GM12878 (cell line): ENCODE data around the gene AATF. TPM values are rescaled to one million over a fixed set of nuclear protein-coding genes. Genes with fewer than 3 reads are reported as not detected.

Experiments used
- ATAC-seq: fragments of 200-7000 bp; cut with Tn5 transposase; 3 replicates; pipeline ENCODE4 v1.9.1; 2020; ENCODE audit warnings: mild to moderate bottlenecking, moderate library complexity
- BruUV-seq: library from RNA; stranded (reverse); fragments of 400-500 nt; replicated peaks from 2 replicates; lab custom pipeline; 2021; lab: Mats Ljungman, UMichigan
- CTCF ChIA-PET: fragments of 300-600 bp; sonication (Branson Sonifier 250); formaldehyde crosslinking; extraction: SDS; loops from one replicate; lab custom pipeline; 2021; ENCODE audit warnings: inconsistent platforms; lab: Yijun Ruan, JAX
- POLR2A ChIA-PET: fragments of 350-600 bp; formaldehyde crosslinking; extraction: SDS; loops from one replicate; lab custom pipeline; 2021; ENCODE audit warnings: inconsistent platforms; lab: Charles Lee
- RAD21 ChIA-PET: fragments of 300-600 bp; sonication (Branson Sonifier 250); formaldehyde crosslinking; loops from one replicate; lab custom pipeline; 2023; ENCODE audit warnings: antibody characterized with exemption; ENCODE audit not compliant: unreplicated experiment; lab: Charles Lee
- SMC1A ChIA-PET: fragments of 300-600 bp; sonication (Branson Sonifier 250); formaldehyde crosslinking; loops from one replicate; lab custom pipeline; 2023; ENCODE audit not compliant: unreplicated experiment, uncharacterized antibody; lab: Charles Lee
- DNase-seq: peaks from one replicate; pipeline ENCODE4 v3.0.0-alpha.2; 2011; ENCODE audit warnings: low read depth, low spot score
- FAIRE-seq: peaks from 3 replicates; lab custom pipeline; 2011; peaks lifted over from hg19 to GRCh38; lab: Jason Lieb, UNC
- H2AFZ ChIP-seq: 2 replicates; pipeline ENCODE4 v1.6.0; 2011; ENCODE audit warnings: low read depth, low read length, control low read depth; ENCODE audit not compliant: control insufficient read depth
- H3K27ac ChIP-seq: 2 replicates; pipeline ENCODE4 v1.5.1; 2011; ENCODE audit warnings: control low read depth; ENCODE audit not compliant: control insufficient read depth, insufficient read depth
- H3K27me3 ChIP-seq, 2 experiments: replicated peaks in 1 of 2; 2 replicates each; pipeline versions ENCODE4 v1.6.0 to v1.6.1; 2011; ENCODE audit warnings: low read length in 1 of 2; ENCODE audit not compliant: control insufficient read depth in 2 of 2, insufficient read depth in 2 of 2
- H3K36me3 ChIP-seq, 2 experiments: 2 replicates each; pipeline ENCODE4 v1.5.1; 2011; ENCODE audit warnings: low read length in 1 of 2; ENCODE audit not compliant: control insufficient read depth in 2 of 2, insufficient read depth in 2 of 2
- H3K4me1 ChIP-seq: 2 replicates; pipeline ENCODE4 v1.6.1; 2011; ENCODE audit warnings: mild to moderate bottlenecking, low read length, moderate library complexity, mixed read lengths; ENCODE audit not compliant: control insufficient read depth, insufficient read depth
- H3K4me2 ChIP-seq: 2 replicates; pipeline ENCODE4 v1.6.0; 2011; ENCODE audit warnings: control low read depth; ENCODE audit not compliant: control insufficient read depth, insufficient read depth
- H3K4me3 ChIP-seq: fragments of 200-600 bp; sonication (generic); 2 replicates; pipeline ENCODE4 v1.5.1; 2016
- H3K79me2 ChIP-seq: 2 replicates; pipeline ENCODE4 v1.6.0; 2011; ENCODE audit warnings: low read length; ENCODE audit not compliant: control insufficient read depth, insufficient read depth
- H3K9ac ChIP-seq: 2 replicates; pipeline ENCODE4 v1.8.0; 2011; ENCODE audit warnings: low read length, control low read depth, mixed read lengths; ENCODE audit not compliant: control insufficient read depth, insufficient read depth
- H3K9me3 ChIP-seq: replicated peaks from 3 replicates; pipeline ENCODE4 v1.5.1; 2011; ENCODE audit warnings: mild to moderate bottlenecking, low read length; ENCODE audit not compliant: control insufficient read depth, insufficient read depth
- H4K20me1 ChIP-seq: 2 replicates; pipeline ENCODE4 v1.6.0; 2011; ENCODE audit not compliant: control insufficient read depth, insufficient read depth
- BHLHE40 ChIP-seq, 2 experiments: fragments of 450-650 bp in 1 of 2; IDR thresholded peaks; 2 replicates each; pipeline ENCODE4 v1.6.1; 2011 to 2017; ENCODE audit warnings: low read depth in 2 of 2, borderline replicate concordance in 1 of 2, improper control_type of control experiment in 1 of 2, low read length in 1 of 2, mild to moderate bottlenecking in 1 of 2
- CBX5 ChIP-seq: sonication (generic); IDR thresholded peaks from 2 replicates; pipeline ENCODE4 v1.6.1; 2016; ENCODE audit warnings: low read depth, moderate library complexity, mild to moderate bottlenecking, inconsistent platforms
- CEBPB ChIP-seq, 2 experiments: fragments of 150-350 bp in 1 of 2; IDR thresholded peaks; 2 replicates each; pipeline ENCODE4 v1.6.1; 2012 to 2014; ENCODE audit warnings: low read depth in 2 of 2, low read length in 2 of 2, borderline replicate concordance in 1 of 2, inconsistent platforms in 1 of 2
- E2F4 ChIP-seq: IDR thresholded peaks from 2 replicates; pipeline ENCODE4 v1.6.1; 2012; ENCODE audit warnings: low read depth, low read length, improper control_type of control experiment
- MEF2A ChIP-seq: IDR thresholded peaks from 2 replicates; pipeline ENCODE4 v1.6.1; 2011; ENCODE audit warnings: low read depth, mild to moderate bottlenecking, low read length, moderate library complexity; ENCODE audit not compliant: insufficient read depth
- RELA ChIP-seq: fragments of 450-650 bp; IDR thresholded peaks from 2 replicates; pipeline ENCODE4 v1.8.0; 2014; ENCODE audit warnings: borderline replicate concordance; ENCODE audit not compliant: partially characterized antibody
- SMAD5 ChIP-seq: IDR thresholded peaks from 2 replicates; pipeline ENCODE4 v1.6.1; 2016; ENCODE audit warnings: antibody characterized with exemption, low read depth
- SREBF1 ChIP-seq: IDR thresholded peaks from 2 replicates; pipeline ENCODE4 v1.6.1; 2012; ENCODE audit warnings: mild to moderate bottlenecking, low read length
- ZBTB11 ChIP-seq: fragments of 450-650 bp; formaldehyde crosslinking; IDR thresholded peaks from 2 replicates; pipeline ENCODE4 v1.5.0; 2022; ENCODE audit warnings: mild to moderate bottlenecking, missing genetic modification characterization
- ZNF622 ChIP-seq: fragments of 450-650 bp; IDR thresholded peaks from 2 replicates; pipeline ENCODE4 v1.6.1; 2017; ENCODE audit warnings: mild to moderate bottlenecking, inconsistent platforms
- WGBS: methylation state at CpG from one replicate; pipeline ENCODE4 v1.1.6; 2016; ENCODE audit warnings: low lambda C conversion rate; ENCODE audit not compliant: insufficient replicate concordance, insufficient coverage; ENCODE audit errors: missing lambda C conversion rate; 5-methylcytosine and 5-hydroxymethylcytosine counted together
- in situ Hi-C: fragments of 300-500 bp; cut with MboI; formaldehyde crosslinking; loops from 9 replicates; pipeline ENCODE4 v1.14.3; 2018; ENCODE audit warnings: mixed read lengths
- intact Hi-C: fragments of 100-400 bp; cut with micrococcal nuclease; formaldehyde crosslinking; loops from one replicate; pipeline ENCODE4 v1.14.2; 2022; ENCODE audit not compliant: unreplicated experiment
- polyA plus RNA-seq, 11 experiments: library from polyadenylated mRNA; depleted of rRNA in 4 of 11; unstranded in 6 of 11; stranded (reverse) in 5 of 11; fragments of >200 nt; fragmentation: Nextera tagmentation in 4 of 11; fragmentation: Illumina TruSeq in 1 of 11; extraction: Ambion mirVana in 4 of 11; extraction: Trizol in 1 of 11; gene quantifications; 1 replicate in 1 of 11; 2 replicates in 10 of 11; pipeline versions ENCODE4 v1.2.1 to v1.2.3, GENCODE V29; 2011 to 2016; ENCODE audit warnings: inconsistent platforms in 2 of 11, missing spikeins in 2 of 11, low read depth in 1 of 11
- total RNA-seq, 4 experiments: library from RNA; depleted of rRNA in 3 of 4; stranded (reverse); fragments of >200 nt in 3 of 4; fragmentation: Illumina TruSeq in 1 of 4; extraction: Trizol in 1 of 4; gene quantifications; 2 replicates each; pipeline versions ENCODE4 v1.2.1 to v1.2.3, GENCODE V29; 2013 to 2021

The AATF gene
- total and polyA plus RNA-seq, 10 of the 15 experiments (the other 5 are each of a cell fraction or from before 2014, with no cell fraction given) = 36.8 to 110 (median 77.9) TPM

- ATAC-seq = no peak
- intact Hi-C loops (no loop called here), in situ Hi-C loops (no loop called here)
- H3K27me3 ChIP-seq = no peaks in the 10 kb centered on the region
- peaks cover 9% of the 10 kb centered on the region for H3K4me1 ChIP-seq
- BruUV-seq = no TSS peak
- ChIA-PET CTCF (interaction anchor here (0.9 to 1.5 kb wide), 2 partner anchors 11 to 39 kb away, joined by 3 to 5 read pairs; no protein-coding TSS in a partner anchor), SMC1A (no interaction called here), RAD21 (no interaction called here)
- H4K20me1 ChIP-seq = no peaks in the 10 kb centered on the region
- no peak for FAIRE-seq
- no peak overlapping the region for H3K9ac ChIP-seq
- no peak overlapping the region for H3K4me3 ChIP-seq
- no peak overlapping the region for H3K4me2 ChIP-seq
- 69% methylated on average over 3 of the region's 3 CpGs for WGBS
- H3K9me3 ChIP-seq = no peaks in the 10 kb centered on the region
- no peak for DNase-seq
- no peak for TF ChIP-seq SMAD5
- TF ChIP-seq, all 136 proteins: peak for 0
- no peak overlapping the region for H3K27ac ChIP-seq
- peaks cover 10 to 15% of the 10 kb centered on the region in 2 experiments; a peak in 3 of 4 replicates for H3K36me3 ChIP-seq
- H3K79me2 ChIP-seq = no peaks in the 10 kb centered on the region
- no peak overlapping the region for H2AFZ ChIP-seq
- POLR2A ChIA-PET = no interaction called here
Observed at GRCh38 chr17:37086948-37087347, 138.2 kb downstream of the AATF start.

- ChIA-PET POLR2A (no interaction called here), CTCF (interaction anchor here (1.4 to 1.5 kb wide), 2 partner anchors 40 to 285 kb away, joined by 4 to 5 read pairs; no protein-coding TSS in a partner anchor)
- no peaks in the 10 kb centered on the region for H3K79me2 ChIP-seq
- H2AFZ ChIP-seq = no peak overlapping the region
- no peaks in the 10 kb centered on the region for H4K20me1 ChIP-seq
- H3K27me3 ChIP-seq = no peaks in the 10 kb centered on the region
- no peak for DNase-seq
- no peak for ATAC-seq
- peaks cover 9% of the 10 kb centered on the region for H3K4me1 ChIP-seq
- TF ChIP-seq SREBF1 (no peak), ZNF622 (no peak), ZBTB11 (CRISPR knock-in tag) (no peak), RELA (no peak), MEF2A (no peak), E2F4 (no peak), CBX5 (no peak), CEBPB (IDR thresholded peaks at IDR 0.05; ENCODE audit: borderline replicate concordance in 1 of 2, low read depth in 2 of 2, low read length in 2 of 2) (no peak), BHLHE40 (IDR thresholded peaks at IDR 0.05; ENCODE audit: borderline replicate concordance in 1 of 2, low read depth in 2 of 2, low read length in 1 of 2) (no peak)
- TF ChIP-seq, all 136 proteins: peak for 0
- SMC1A ChIA-PET = no interaction called here
- H3K27ac ChIP-seq = no peak overlapping the region
- no peaks in the 10 kb centered on the region for H3K9me3 ChIP-seq
- FAIRE-seq = no peak
- 96% methylated on average over 5 of the region's 5 CpGs for WGBS
- no TSS peak for BruUV-seq
- no peak overlapping the region for H3K9ac ChIP-seq
- no peak overlapping the region for H3K4me3 ChIP-seq
- H3K36me3 ChIP-seq = peaks cover 10 to 15% of the 10 kb centered on the region in 2 experiments; a peak in 3 of 4 replicates
- no peak overlapping the region for H3K4me2 ChIP-seq
- RAD21 ChIA-PET = no interaction called here
- in situ Hi-C loops (no loop called here), intact Hi-C loops (no loop called here)
Observed at GRCh38 chr17:37087683-37088082, 138.9 kb downstream of the AATF start.
